HUDEP-2 (cell line): Measurements from ENCODE around the gene NDUFS4.
"Not testable (repeated sequence)": the region's sequence is repeated elsewhere in the genome, so short reads cannot be mapped to it uniquely, and the experiment has no call there.

Experiments
- DNase-seq, 76 experiments: peaks; one replicate each; lab custom pipeline; 2025; ENCODE audit not compliant: unreplicated experiment in 76 of 76; lab: John Stamatoyannopoulos, UW

NDUFS4 gene

DNA sequence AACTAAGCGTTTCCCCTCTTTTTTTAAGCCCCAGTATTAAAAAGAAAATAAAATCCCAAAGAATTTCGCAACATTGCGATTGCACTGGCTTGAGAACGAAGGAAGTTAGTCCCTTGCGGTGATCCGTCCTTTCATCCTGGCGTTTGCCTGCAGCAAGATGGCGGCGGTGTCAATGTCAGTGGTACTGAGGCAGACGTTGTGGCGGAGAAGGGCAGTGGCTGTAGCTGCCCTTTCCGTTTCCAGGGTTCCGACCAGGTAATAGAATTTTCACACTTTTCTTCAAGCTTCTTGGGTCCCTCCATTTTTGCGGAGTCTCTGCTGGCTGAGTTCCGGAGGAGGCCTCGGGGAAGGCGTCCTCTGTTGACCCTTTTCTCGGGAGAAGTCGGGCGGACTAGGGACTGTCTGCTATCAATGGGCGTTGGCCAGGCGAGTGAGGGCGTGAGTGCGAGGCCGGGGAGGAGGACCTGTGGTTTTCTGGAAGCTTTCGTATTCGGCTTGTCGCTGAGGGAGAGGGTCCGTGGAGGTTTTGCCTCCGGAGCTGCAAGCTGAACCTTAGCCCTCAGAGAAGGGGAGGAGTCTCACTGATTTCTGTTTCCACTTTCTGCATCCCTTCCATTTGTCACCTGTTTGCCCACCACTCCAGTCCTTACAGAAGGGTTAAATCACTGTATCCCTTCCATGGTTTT, at the start of gene NDUFS4:
Gene NDUFS4 (plus strand): TSS at position 134 of the 686 bp plus-strand sequence. CDS start 24 bp downstream, at position 158.
- DNase-seq = peak in 75 of 76 experiments; percentile 28 to 92 (median 76)

DNA sequence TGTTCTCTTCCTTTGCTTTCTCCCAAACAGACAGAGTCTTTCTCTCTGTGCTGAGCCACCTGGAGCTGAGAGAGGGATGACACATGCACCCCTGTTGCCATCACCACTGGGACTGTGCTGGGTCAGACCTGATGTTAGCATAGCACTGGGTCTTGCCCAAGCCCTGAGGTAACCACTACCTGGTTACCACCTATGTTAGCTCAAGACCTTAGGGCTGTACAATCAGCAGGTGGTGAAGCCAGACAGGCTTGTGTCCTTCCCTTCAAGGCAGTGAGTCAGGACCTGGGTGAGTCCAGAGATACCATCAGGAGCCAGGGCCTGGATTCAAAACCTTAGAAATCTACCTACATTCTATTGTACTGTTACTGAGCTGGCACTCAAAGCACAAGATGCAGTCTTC, 47.9 kb upstream of the NDUFS4 start:
- no peak for DNase-seq

DNA sequence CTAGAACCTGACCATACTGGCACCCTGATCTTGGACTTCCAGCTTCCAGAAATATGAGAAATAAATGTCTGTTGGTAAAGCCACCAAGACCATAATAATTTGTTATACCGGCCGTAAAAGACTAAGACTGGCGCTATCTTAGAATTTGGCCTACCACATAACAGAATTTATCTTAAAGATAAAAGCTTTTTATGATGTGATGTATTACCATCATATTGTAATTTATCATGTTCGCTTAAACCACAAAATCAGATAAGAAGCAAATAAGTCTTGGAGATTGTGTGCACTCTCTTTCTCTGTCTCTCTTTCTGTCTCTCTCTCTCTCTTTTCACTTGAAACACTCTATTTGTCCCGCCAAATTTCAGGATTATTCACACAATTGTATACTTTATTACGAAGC, 44.5 kb upstream of the NDUFS4 start:
- no peak for DNase-seq

DNA sequence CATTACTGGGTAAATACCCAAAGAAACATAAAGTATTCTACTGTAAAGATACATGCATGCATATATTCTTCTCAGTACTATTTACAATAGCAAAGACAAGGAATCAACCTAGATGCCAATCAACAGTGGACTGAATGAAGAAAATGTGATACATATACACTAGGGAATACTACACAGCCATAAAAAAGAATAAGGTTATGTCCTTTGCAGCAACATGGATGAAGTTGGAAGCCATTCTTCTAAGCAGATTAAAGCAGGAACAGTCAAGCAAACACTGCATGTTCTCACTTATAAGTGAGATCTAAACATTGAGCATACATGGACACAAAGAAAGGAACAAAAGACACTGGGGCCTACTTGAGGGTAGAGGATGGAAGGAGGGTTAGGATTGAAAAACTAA, 39.6 kb upstream of the NDUFS4 start:
- DNase-seq = no peak

DNA sequence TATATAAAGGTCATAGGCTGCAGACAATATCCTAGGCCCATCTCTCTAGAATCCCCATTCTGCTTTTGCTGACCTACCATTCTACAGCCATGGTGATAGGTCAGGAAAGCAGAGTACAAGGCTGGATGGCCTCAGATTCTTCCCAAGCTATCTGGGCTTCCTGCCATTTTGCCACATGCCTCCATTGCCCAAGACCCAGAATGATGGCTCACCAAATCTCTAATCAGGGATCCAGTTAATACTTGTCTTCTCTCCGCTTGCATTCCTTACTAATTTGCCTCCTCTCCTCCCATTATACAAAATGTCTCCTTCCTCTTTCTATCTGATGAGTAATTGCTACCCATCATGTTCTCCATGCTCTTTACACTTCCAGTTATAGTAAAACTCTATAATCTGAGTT, 22.7 kb upstream of the NDUFS4 start:
- DNase-seq = no peak

DNA sequence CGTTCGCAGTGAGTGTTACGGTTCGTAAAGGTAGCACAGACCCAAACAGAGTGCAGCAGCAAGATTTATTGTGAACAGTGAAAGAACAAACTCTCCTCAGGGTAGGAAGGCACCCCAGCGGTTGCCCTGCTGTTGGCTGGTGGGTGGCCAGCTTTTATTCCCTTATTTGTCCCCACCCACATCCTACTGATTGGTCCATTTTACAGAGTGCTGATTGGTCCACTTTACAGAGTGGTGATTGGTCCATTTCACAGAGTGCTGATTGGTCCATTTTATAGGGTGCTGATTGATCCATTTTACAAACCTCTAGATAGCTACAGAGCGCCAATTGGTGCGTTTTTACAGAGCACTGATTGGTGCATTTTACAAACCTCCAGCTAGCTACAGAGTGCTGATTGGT, 19.7 kb upstream of the NDUFS4 start:
- DNase-seq = not testable (repeated sequence)

DNA sequence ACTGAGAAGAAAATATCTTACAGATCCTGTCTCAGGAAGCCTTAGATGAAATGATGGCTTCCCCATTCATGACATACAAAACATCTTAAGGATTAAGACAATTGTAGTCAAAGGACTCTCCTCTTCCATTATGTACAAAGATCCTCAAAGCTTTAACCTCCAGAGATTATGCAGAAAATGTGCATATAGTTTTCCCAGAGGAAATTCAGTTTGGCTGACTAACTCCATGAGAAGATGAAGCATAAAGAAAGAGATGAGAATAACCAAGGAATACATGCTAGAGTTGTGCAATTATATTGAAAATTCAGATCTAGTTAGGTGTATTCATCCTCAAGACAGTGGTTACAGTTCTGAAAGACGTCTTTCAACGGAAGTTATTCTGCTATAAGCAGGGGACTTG, 18.6 kb upstream of the NDUFS4 start:
- no peak for DNase-seq

DNA sequence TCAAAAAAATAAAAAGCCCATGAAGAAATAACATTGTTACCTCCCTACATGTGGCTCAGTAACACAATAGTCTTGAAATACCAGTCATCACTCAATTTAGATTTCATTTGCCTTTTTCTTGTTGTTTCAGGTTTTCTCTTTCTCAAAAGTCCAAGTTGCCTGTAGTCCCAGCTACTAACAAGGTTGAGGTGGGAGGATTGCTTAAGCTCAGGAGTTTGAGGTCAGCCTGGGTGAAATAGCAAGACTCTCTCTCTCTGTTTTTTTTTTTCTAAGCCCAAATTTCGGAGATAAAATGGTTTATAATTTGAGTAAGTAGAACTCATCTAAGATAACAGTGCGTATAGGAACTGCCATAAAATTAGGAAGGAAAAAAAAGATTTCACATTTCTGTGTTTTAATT, 17.5 kb upstream of the NDUFS4 start:
- no peak for DNase-seq

DNA sequence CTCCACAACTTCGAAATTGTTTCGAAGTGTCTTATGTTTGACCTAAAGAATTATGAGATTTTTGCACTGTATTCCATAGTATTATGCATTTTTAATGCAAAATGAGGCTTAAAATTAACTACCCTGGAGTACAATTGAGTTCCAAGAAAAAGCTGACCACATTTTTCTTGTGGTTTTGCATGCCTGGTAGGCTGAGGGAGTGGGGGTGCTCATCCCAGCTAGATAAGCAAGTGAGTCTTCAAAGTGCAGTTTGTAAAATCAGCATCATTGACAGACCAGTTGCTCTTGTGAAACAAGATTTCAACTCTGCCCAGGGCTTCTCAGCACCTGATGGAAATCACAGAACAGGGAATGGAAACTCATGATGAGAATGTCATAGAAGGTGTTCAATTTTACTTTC, 17.0 kb upstream of the NDUFS4 start:
- peak in 64 of 76 experiments; percentile 2 to 76 (median 31) for DNase-seq

DNA sequence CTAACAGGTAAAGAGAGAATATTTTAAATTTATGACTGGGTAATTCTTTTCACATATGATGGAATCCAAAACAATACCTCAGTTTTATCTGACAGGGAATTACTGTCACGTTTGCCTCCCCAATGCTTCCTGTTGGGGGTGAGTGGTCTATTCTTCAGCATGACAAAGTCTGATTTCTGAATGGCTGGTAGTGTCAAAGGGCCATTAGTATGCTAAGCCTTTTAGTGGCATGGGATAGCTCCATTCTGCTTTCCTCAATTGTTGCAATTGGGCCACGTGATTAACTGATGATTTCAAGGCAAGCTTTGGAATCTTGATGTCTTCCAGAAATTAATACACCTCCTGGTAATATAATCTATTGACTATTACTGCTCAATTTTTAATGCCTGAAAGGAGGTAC, 14.7 kb upstream of the NDUFS4 start:
- no peak for DNase-seq

DNA sequence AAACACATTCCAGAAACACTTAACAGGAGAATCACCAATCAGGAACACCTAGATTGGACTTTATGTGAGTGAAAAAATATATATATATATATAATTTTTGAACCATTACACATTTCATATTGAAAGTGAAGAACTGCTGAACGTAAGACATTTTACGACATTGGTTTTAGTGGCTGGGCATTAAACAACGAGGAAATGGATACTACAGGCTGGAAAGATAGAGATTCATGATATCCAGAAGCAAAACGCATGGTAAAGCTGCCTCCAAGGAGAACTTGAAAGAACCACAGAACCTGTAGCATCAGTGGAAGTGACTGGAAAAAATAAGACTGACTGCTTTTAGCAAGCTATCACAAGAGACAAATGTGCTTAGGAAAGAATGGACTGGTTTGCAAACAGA, 13.2 kb upstream of the NDUFS4 start:
- DNase-seq = no peak

DNA sequence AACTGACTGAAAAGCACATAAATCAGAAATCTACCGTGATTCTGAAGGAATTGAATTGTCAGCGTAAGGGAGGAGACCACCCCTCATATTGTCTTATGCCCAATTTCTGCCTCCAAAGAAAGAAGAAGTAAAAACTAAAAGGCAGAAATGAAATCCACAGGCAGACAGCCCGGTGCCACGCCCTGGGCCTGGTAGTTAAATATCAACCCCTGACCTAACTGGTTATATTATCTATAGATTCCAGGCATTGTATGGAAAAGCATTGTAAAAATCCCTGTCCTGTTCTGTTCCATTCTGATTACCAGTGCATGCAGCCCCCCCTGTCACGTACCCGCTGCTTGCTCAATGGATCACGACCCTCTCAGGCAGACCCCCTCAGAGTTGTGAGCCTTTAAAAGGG, 11.9 kb upstream of the NDUFS4 start:
- peak in 4 of 76 experiments; percentile 3 to 28 (median 10) for DNase-seq

DNA sequence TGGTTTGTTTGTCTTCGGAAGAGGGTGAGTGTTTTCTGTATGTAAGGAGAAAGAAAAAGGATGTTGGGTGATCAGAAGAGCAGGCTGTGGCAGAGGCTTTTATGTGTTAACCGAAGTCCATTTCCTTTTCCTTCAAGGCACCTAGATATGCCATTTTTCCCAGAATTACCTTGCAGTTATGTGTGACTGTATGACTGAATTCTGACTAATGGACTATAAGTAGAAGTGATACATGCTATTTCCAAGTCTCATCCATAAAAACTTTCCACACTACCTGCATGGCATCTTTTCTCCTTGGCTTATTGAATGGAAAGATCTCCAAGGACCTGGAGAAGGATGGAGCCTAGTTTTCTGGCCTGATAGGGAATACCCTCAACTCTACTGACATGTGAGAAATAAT, 10.6 kb upstream of the NDUFS4 start:
- no peak for DNase-seq

DNA sequence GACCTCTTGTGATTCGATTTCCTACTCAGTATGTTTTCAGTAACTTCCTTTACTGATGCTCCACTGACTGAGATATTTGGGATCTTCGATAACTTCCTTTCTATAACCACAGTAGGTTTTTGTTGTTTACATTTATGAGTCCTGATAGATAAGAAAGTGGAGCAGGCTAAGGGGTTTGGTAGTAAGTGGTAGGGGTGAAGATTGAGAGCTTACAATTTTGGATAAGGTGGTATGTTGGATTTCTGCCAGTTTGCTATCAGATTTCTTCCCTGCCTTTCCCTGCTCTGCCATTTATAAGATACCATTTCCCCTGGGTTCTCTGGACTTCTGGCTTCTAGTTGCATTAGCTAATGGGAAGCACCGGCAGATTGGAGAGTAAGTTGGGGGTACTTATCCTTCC, 7.9 kb upstream of the NDUFS4 start:
- no peak for DNase-seq

DNA sequence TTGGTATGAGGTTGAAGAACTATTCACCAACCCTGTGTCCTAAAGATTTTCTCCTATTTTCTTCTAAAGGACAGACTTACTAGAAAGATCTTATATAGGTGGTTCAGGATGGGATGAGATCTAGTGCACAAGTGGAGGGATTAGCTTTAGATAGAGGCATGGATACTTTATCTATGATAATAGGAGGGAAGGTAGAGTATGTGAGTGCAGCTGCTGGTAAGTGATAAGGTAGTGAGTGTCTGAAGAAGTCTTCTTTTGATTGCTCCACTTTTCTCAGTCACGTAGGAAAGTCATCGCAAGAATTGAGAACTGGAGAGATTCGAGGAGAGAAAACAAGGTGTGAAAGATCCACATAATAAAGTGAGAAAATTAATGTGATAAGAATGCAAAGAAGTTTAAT, 6.0 kb upstream of the NDUFS4 start:
- DNase-seq = peak in 2 of 76 experiments; percentile 9 to 20

DNA sequence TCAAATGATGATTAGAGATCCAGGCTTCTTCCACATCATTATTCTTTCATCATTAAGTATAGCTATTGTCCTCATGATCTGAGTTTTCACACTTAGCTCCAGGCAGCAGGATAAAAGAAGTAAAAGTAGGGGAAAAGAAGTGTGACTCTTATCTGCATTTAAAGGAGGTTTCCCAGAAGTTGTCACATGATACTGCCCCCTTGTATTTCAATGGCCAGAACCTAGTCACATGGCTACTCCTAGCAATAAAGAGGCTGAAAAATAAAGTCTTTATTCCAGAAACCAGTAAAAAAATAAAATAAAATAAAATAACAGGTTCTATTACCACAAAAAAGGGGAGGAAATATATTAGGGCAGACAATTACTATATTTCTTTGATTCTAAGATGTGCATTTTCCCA, 5.3 kb upstream of the NDUFS4 start:
- DNase-seq = no peak

DNA sequence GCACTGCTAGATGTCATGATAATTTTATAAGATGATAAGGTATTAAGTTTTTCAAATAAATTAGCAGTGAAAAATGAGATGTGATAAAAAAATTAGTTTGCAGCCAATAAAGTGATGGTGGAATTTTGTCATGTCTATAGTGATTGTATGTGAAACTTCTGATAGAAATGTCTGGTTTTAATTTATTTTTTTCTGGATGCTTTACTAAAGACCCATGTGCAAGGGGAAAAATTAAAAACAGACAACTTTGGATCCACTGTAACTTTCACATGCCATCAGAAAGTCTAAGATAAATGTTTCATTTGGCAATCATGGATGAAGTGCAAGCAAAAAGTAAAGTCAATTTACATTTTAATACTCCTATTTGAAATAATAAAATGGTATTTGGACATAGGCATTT, 4.4 kb upstream of the NDUFS4 start:
- DNase-seq = no peak

DNA sequence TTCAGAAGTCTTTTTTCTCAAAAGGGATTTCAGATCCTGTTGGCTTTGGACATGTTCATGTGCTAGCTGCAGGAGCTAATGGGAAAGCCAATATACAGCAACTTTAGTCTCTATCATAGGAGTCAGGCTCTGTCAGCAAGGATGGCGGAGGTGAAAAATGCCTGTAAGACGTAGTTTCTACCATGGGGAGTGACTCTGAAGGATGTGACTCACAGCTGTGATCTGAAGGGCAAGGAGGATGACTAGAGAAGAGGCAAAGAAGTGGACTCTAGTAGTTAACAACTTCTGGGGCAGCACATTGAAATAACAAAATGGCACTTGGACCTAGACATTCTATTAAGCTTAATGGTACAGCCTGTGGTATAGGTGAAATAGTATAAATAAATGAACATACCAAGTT, 3.1 kb upstream of the NDUFS4 start:
- DNase-seq = no peak

DNA sequence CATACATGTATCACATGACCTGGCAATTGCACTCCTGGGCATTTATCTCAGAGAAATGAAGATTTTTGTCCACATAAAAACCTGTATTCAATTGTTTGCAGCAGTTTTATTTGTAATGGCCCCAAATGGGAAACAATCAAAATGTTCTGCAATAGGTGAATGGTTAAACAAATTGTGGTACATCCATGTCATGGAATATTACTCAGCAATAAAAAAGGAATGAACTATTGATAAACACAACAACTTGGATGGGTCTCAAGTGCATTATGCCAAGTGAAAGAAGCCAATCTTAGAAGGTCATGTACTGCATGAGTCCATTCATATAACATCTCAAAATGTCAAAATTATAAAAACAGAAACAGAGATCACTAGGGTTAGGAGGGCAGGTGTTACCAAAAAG, 1.5 kb upstream of the NDUFS4 start:
- no peak for DNase-seq

DNA sequence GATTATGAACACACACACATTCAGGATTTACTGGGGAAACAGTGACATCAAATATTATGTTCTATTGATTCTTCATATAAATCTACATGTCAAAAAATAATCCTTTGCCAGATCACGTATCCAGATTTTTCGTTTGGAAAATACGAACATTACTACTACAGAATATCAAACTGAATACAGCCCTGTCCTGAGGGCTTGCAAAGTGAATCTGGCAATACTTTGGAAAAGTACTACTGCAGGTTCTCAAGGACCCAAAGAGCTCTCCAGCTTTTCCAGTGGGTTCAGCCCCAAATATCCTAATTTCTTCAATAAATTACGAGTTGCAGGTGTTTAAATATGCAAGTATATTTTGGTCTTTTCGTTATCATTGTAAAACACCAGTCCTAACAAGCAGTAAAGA, 411 bp upstream of the NDUFS4 start:
- DNase-seq = peak in 1 of 76 experiments; percentile 40

DNA sequence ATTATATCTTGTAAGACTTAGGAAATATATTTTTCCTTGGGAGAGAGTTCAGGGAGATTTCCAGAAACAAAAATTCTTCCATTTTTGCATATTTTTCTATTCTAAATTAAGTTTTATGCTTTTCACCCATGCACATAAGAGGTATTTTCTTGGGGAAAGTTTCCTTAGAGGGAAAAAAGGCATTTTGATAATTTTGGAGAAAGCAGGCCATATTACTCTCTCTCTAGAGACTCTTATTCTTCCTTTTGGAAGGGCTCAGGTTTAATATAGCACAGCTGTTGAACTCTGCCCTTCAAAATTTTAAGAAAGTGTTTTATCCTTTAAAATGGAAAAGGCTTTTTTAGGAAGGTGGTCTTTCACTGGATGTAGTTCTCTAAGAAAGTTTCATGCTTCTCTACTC, 8.0 kb downstream of the NDUFS4 start:
- no peak for DNase-seq

DNA sequence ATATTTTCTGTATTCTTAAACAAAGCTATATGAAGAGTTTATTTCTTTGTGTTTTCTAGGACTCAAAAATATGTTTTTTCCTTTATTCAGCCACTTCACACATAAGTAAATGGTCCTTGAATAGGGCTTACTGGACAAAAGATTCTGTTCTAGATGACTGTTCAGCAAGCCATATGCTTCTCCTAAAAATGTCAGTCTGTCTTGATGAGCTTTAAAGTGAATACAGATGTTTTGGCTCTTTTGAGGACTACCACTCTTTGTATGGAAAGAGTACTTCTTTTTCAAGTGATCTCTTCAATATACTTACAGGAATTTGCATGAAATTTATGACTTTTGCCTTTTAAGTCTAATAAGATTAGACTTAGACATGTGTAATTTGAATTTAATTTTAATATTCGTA, 8.4 kb downstream of the NDUFS4 start:
- no peak for DNase-seq

DNA sequence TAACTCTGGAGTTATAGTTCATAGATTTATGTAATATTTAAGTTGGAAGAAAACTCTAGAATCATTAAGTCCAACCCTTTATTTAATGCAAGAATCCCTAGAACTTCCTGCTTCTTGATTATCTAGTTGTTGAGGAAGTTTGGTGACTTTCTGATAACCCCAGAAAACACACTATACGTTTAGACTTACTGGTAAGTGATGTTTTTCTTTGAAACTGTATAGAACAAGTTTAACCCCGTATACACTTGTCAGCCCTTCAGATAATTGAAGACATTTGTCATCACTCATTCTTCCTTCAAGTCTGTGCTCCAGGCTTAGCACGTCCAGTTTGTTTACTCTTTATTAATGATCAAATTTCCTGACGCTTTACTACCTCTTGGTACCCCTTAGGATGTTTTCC, 9.0 kb downstream of the NDUFS4 start:
- DNase-seq = no peak
